Measurements from ENCODE around the gene FCRL4.

The FCRL4 gene

GRCh38 chr1:157597959-157598667 lies at the start of gene FCRL4:
FCRL4 (minus strand) TSS chr1:157598085; CDS start chr1:157597944, 141 bp downstream.
- no peak for DNase-seq (ENCODE audit: low spot score)

- DNase-seq (ENCODE audit: low spot score) = no peak
Measured at GRCh38 chr1:157646144-157646543, 48.3 kb upstream of the FCRL4 start.

GRCh38 chr1:157641177-157641576 lies 43.3 kb upstream of the FCRL4 start:
- no peak for DNase-seq (ENCODE audit: low spot score)

- no peak for DNase-seq (ENCODE audit: low spot score)
Measured at GRCh38 chr1:157639800-157640199, 41.9 kb upstream of the FCRL4 start.

- DNase-seq (ENCODE audit: low spot score) = no peak
Measured at GRCh38 chr1:157628773-157629172, 30.9 kb upstream of the FCRL4 start.

GRCh38 chr1:157626099-157626498 lies 28.2 kb upstream of the FCRL4 start:
- peak; percentile 2 for DNase-seq (ENCODE audit: low spot score)

GRCh38 chr1:157624471-157624870 lies 26.6 kb upstream of the FCRL4 start:
- DNase-seq (ENCODE audit: low spot score) = no peak

- no peak for DNase-seq (ENCODE audit: low spot score)
Measured at GRCh38 chr1:157622471-157622870, 24.6 kb upstream of the FCRL4 start.

- DNase-seq (ENCODE audit: low spot score) = no peak
Measured at GRCh38 chr1:157618190-157618589, 20.3 kb upstream of the FCRL4 start.

- no peak for DNase-seq (ENCODE audit: low spot score)
Measured at GRCh38 chr1:157600236-157600635, 2.4 kb upstream of the FCRL4 start.

GRCh38 chr1:157596384-157596783 lies 1.5 kb downstream of the FCRL4 start:
- DNase-seq (ENCODE audit: low spot score) = no peak

- no peak for DNase-seq (ENCODE audit: low spot score)
Measured at GRCh38 chr1:157595356-157595755, 2.5 kb downstream of the FCRL4 start.

- DNase-seq (ENCODE audit: low spot score) = no peak
Measured at GRCh38 chr1:157585984-157586383, 11.9 kb downstream of the FCRL4 start.

- DNase-seq (ENCODE audit: low spot score) = no peak
Measured at GRCh38 chr1:157584503-157584902, 13.4 kb downstream of the FCRL4 start.

GRCh38 chr1:157580828-157581210 lies 17.1 kb downstream of the FCRL4 start:
- DNase-seq (ENCODE audit: low spot score) = no peak

- DNase-seq (ENCODE audit: low spot score) = peak; percentile 68
Measured at GRCh38 chr1:157580179-157580827, 17.6 kb downstream of the FCRL4 start.

- no peak for DNase-seq (ENCODE audit: low spot score)
Measured at GRCh38 chr1:157577420-157577819, 20.5 kb downstream of the FCRL4 start.

- no peak for DNase-seq (ENCODE audit: low spot score)
Measured at GRCh38 chr1:157575744-157576143, 22.1 kb downstream of the FCRL4 start.

- DNase-seq (ENCODE audit: low spot score) = no peak
Measured at GRCh38 chr1:157574836-157575235, 23.0 kb downstream of the FCRL4 start.

- no peak for DNase-seq (ENCODE audit: low spot score)
Measured at GRCh38 chr1:157566484-157567300, 31.2 kb downstream of the FCRL4 start.

- no peak for DNase-seq (ENCODE audit: low spot score)
Measured at GRCh38 chr1:157562515-157562914, 35.4 kb downstream of the FCRL4 start.

- no peak for DNase-seq (ENCODE audit: low spot score)
Measured at GRCh38 chr1:157558119-157558518, 39.8 kb downstream of the FCRL4 start.
